Measurements from ENCODE around the gene APOL6. TPM values are rescaled to one million over a fixed set of nuclear protein-coding genes. Genes with fewer than 3 reads are reported as not detected.
A peak's percentile ranks its signal among the peaks of the same experiment; 100 is the strongest.

The APOL6 gene
- total RNA-seq, 2 donors from 2014 or later: 8.7 to 14.6 TPM

GRCh38 chr22:35642305-35642741 is 5.9 kb upstream of the APOL6 start:
- Histone ChIP-seq H3K9me3 (no peaks in the 10 kb centered on the region), H3K27ac (no peak overlapping the region), H3K27me3 (replicated peaks; ENCODE audit: insufficient read depth) (no peaks in the 10 kb centered on the region), H3K4me1 (replicated peaks) (no peaks in the 10 kb centered on the region), H3K4me3 (no peak overlapping the region), H3K36me3 (no peaks in the 10 kb centered on the region)
- TF ChIP-seq POLR2A (IDR thresholded peaks at IDR 0.05) (no peak), CTCF (IDR thresholded peaks at IDR 0.05) (no peak), POLR2AphosphoS5 (IDR thresholded peaks at IDR 0.05) (no peak)
- WGBS: 77% methylated on average over 2 of the region's 2 CpGs
- intact Hi-C loops (cut with DNase I): no loop called here
- DNase-seq (ENCODE audit: low spot score): no peak

- Histone ChIP-seq H3K36me3 (no peaks in the 10 kb centered on the region), H3K27me3 (replicated peaks; ENCODE audit: insufficient read depth) (no peaks in the 10 kb centered on the region), H3K9me3 (no peaks in the 10 kb centered on the region), H3K27ac (no peak overlapping the region), H3K4me3 (no peak overlapping the region), H3K4me1 (replicated peaks) (no peaks in the 10 kb centered on the region)
- no peak for DNase-seq (ENCODE audit: low spot score)
- WGBS: 89% methylated on average over 1 of the region's 1 CpG
- TF ChIP-seq POLR2A (IDR thresholded peaks at IDR 0.05): no peak
- no peak for TF ChIP-seq CTCF (IDR thresholded peaks at IDR 0.05)
- TF ChIP-seq POLR2AphosphoS5 (IDR thresholded peaks at IDR 0.05): no peak
- intact Hi-C loops (cut with DNase I): no loop called here
These were observed 4.3 kb upstream of the APOL6 start for GRCh38 chr22:35643991-35644390.

GRCh38 chr22:35645646-35646045 is 2.6 kb upstream of the APOL6 start:
- DNase-seq (ENCODE audit: low spot score): no peak
- Histone ChIP-seq H3K27me3 (replicated peaks; ENCODE audit: insufficient read depth) (no peaks in the 10 kb centered on the region), H3K4me1 (replicated peaks) (no peaks in the 10 kb centered on the region), H3K4me3 (no peak overlapping the region), H3K9me3 (no peaks in the 10 kb centered on the region), H3K27ac (no peak overlapping the region), H3K36me3 (no peaks in the 10 kb centered on the region)
- 96% methylated on average over 3 of the region's 4 CpGs for WGBS
- intact Hi-C loops (cut with DNase I): no loop called here
- TF ChIP-seq CTCF (IDR thresholded peaks at IDR 0.05) (no peak), POLR2A (IDR thresholded peaks at IDR 0.05) (no peak), POLR2AphosphoS5 (IDR thresholded peaks at IDR 0.05) (no peak)

- 68% methylated on average over 7 of the region's 7 CpGs for WGBS
- Histone ChIP-seq H3K27me3 (replicated peaks; ENCODE audit: insufficient read depth) (no peaks in the 10 kb centered on the region), H3K27ac (peak overlapping the region; percentile 82 to 87), H3K36me3 (no peaks in the 10 kb centered on the region), H3K4me3 (peak overlapping the region; percentile 44 to 63), H3K9me3 (no peaks in the 10 kb centered on the region), H3K4me1 (replicated peaks) (no peaks in the 10 kb centered on the region)
- TF ChIP-seq CTCF (IDR thresholded peaks at IDR 0.05) (no peak), POLR2A (IDR thresholded peaks at IDR 0.05) (no peak)
- intact Hi-C loops (cut with DNase I): no loop called here
- no peak for DNase-seq (ENCODE audit: low spot score)
These were observed 844 bp downstream of the APOL6 start for GRCh38 chr22:35649026-35649553.

- intact Hi-C loops (cut with DNase I): no loop called here
- Histone ChIP-seq H3K9me3 (no peaks in the 10 kb centered on the region), H3K4me3 (peak overlapping the region in 1 of 2 donors; percentile 63), H3K36me3 (no peaks in the 10 kb centered on the region), H3K4me1 (replicated peaks) (no peaks in the 10 kb centered on the region), H3K27me3 (replicated peaks; ENCODE audit: insufficient read depth) (no peaks in the 10 kb centered on the region), H3K27ac (peak overlapping the region in 1 of 2 donors; percentile 82)
- TF ChIP-seq CTCF (IDR thresholded peaks at IDR 0.05) (no peak), POLR2A (IDR thresholded peaks at IDR 0.05) (no peak), POLR2AphosphoS5 (IDR thresholded peaks at IDR 0.05) (no peak)
- 74% methylated on average over 7 of the region's 7 CpGs for WGBS
- DNase-seq (ENCODE audit: low spot score): no peak
These were observed 1.5 kb downstream of the APOL6 start for GRCh38 chr22:35649636-35650250.

All from prostate gland (tissue), 2 donors.